HEK293 (cell line): ENCODE results near the gene PLK5.
A peak's percentile ranks its signal among the peaks of the same experiment; 100 is the strongest.

Experiments
- CTCF ChIA-PET: fragments of 350-600 bp; formaldehyde crosslinking; extraction: SDS; loops from one replicate; lab custom pipeline; 2021; ENCODE audit warnings: antibody characterized with exemption; lab: Yijun Ruan, JAX
- POLR2A ChIA-PET: fragments of 300-600 bp; formaldehyde crosslinking; extraction: SDS; loops from one replicate; lab custom pipeline; 2020; ENCODE audit warnings: antibody characterized with exemption, inconsistent platforms; lab: Yijun Ruan, JAX
- H3K27ac ChIP-seq: fragments of 200-500 bp; sonication (Bioruptor generic); 2 replicates; pipeline ENCODE4 v1.5.1; 2014; ENCODE audit warnings: low read depth, low read length, control low read depth, inconsistent platforms; ENCODE audit errors: extremely low read depth
- H3K36me3 ChIP-seq, 2 experiments: fragments of 200-500 bp in 1 of 2; sonication (Bioruptor generic) in 1 of 2; 1 replicate in 1 of 2; 2 replicates in 1 of 2; pipeline ENCODE4 v1.5.1; 2014 to 2017; ENCODE audit warnings: inconsistent platforms in 2 of 2, low read length in 2 of 2; ENCODE audit not compliant: control insufficient read depth in 2 of 2, insufficient read depth in 1 of 2
- H3K4me1 ChIP-seq: fragments of 200-500 bp; sonication (Bioruptor generic); 2 replicates; pipeline ENCODE4 v1.5.1; 2014; ENCODE audit warnings: mild to moderate bottlenecking, low read length, inconsistent platforms; ENCODE audit not compliant: control insufficient read depth, insufficient read depth
- H3K4me3 ChIP-seq: 2 replicates; pipeline ENCODE4 v1.5.1; 2011; ENCODE audit warnings: low read depth, mild to moderate bottlenecking, control low read depth, low read length, moderate library complexity
- H3K9me3 ChIP-seq: fragments of 200-500 bp; sonication (Bioruptor generic); 2 replicates; pipeline ENCODE4 v1.5.1; 2014; ENCODE audit warnings: low read depth, low read length, inconsistent platforms; ENCODE audit not compliant: control insufficient read depth, insufficient read depth
- EGR2 ChIP-seq: fragments of 450-650 bp; formaldehyde crosslinking; IDR thresholded peaks from 2 replicates; pipeline ENCODE4 v1.5.1; 2016; ENCODE audit warnings: low read depth, missing biosample characterization, missing genetic modification characterization
- KLF1 ChIP-seq: fragments of 450-650 bp; formaldehyde crosslinking; IDR thresholded peaks from 2 replicates; pipeline ENCODE4 v1.5.1; 2016; ENCODE audit warnings: missing biosample characterization, missing genetic modification characterization
- SCRT1 ChIP-seq: fragments of 450-650 bp; formaldehyde crosslinking; IDR thresholded peaks from 2 replicates; pipeline ENCODE4 v1.5.1; 2016; ENCODE audit warnings: missing biosample characterization, missing genetic modification characterization, borderline replicate concordance
- SCRT2 ChIP-seq: fragments of 450-650 bp; formaldehyde crosslinking; IDR thresholded peaks from 2 replicates; pipeline ENCODE4 v1.5.1; 2016; ENCODE audit warnings: missing biosample characterization, missing genetic modification characterization
- YY1 ChIP-seq: fragments of 450-650 bp; formaldehyde crosslinking; IDR thresholded peaks from 2 replicates; pipeline ENCODE4 v1.5.1; 2018; ENCODE audit warnings: missing biosample characterization, missing genetic modification characterization
- ZBTB1 ChIP-seq: fragments of 450-650 bp; formaldehyde crosslinking; IDR thresholded peaks from 2 replicates; pipeline ENCODE4 v1.5.1; 2016; ENCODE audit warnings: missing biosample characterization, missing genetic modification characterization
- ZBTB17 ChIP-seq: fragments of 450-650 bp; formaldehyde crosslinking; IDR thresholded peaks from 2 replicates; pipeline ENCODE4 v1.5.1; 2016; ENCODE audit warnings: missing biosample characterization, missing genetic modification characterization
- ZBTB8A ChIP-seq: fragments of 450-650 bp; formaldehyde crosslinking; IDR thresholded peaks from 2 replicates; pipeline ENCODE4 v1.5.1; 2016; ENCODE audit warnings: missing biosample characterization, missing genetic modification characterization
- ZEB2 ChIP-seq: fragments of 450-650 bp; formaldehyde crosslinking; IDR thresholded peaks from 2 replicates; pipeline ENCODE4 v1.5.1; 2016; ENCODE audit warnings: missing biosample characterization, missing genetic modification characterization
- ZFHX2 ChIP-seq: fragments of 450-650 bp; formaldehyde crosslinking; conservative IDR thresholded peaks from 2 replicates; pipeline ENCODE4 v1.5.1; 2016; ENCODE audit warnings: missing biosample characterization, missing genetic modification characterization
- ZFP41 ChIP-seq: fragments of 450-650 bp; formaldehyde crosslinking; IDR thresholded peaks from 2 replicates; pipeline ENCODE4 v1.5.1; 2016; ENCODE audit warnings: missing biosample characterization, missing genetic modification characterization, borderline replicate concordance
- ZNF146 ChIP-seq: fragments of 450-650 bp; formaldehyde crosslinking; IDR thresholded peaks from 2 replicates; pipeline ENCODE4 v1.5.1; 2016; ENCODE audit warnings: missing biosample characterization, missing genetic modification characterization
- ZNF423 ChIP-seq: fragments of 450-650 bp; formaldehyde crosslinking; IDR thresholded peaks from 2 replicates; pipeline ENCODE4 v1.5.1; 2016; ENCODE audit warnings: missing biosample characterization, missing genetic modification characterization
- ZNF561 ChIP-seq: fragments of 450-650 bp; IDR thresholded peaks from 2 replicates; pipeline ENCODE4 v1.5.1; 2018; ENCODE audit warnings: missing biosample characterization, missing genetic modification characterization, borderline replicate concordance
- ZNF600 ChIP-seq: fragments of 450-650 bp; formaldehyde crosslinking; IDR thresholded peaks from 2 replicates; pipeline ENCODE4 v1.5.1; 2016; ENCODE audit warnings: missing biosample characterization, missing genetic modification characterization
- ZNF664 ChIP-seq: fragments of 450-650 bp; formaldehyde crosslinking; IDR thresholded peaks from 2 replicates; pipeline ENCODE4 v1.5.1; 2016; ENCODE audit warnings: missing biosample characterization, missing genetic modification characterization
- ZNF747 ChIP-seq: fragments of 450-650 bp; formaldehyde crosslinking; IDR thresholded peaks from 2 replicates; pipeline ENCODE4 v1.5.1; 2016; ENCODE audit warnings: missing biosample characterization, missing genetic modification characterization
- ZNF776 ChIP-seq: fragments of 450-650 bp; formaldehyde crosslinking; IDR thresholded peaks from 2 replicates; pipeline ENCODE4 v1.5.0; 2017; ENCODE audit warnings: missing biosample characterization, missing genetic modification characterization, borderline replicate concordance
- ZNF791 ChIP-seq: fragments of 450-650 bp; formaldehyde crosslinking; IDR thresholded peaks from 2 replicates; pipeline ENCODE4 v1.5.1; 2016; ENCODE audit warnings: missing biosample characterization, missing genetic modification characterization
- ZNF837 ChIP-seq: fragments of 450-650 bp; formaldehyde crosslinking; IDR thresholded peaks from 2 replicates; pipeline ENCODE4 v1.5.1; 2016; ENCODE audit warnings: missing biosample characterization, missing genetic modification characterization
- ZNF843 ChIP-seq: fragments of 450-650 bp; formaldehyde crosslinking; IDR thresholded peaks from 2 replicates; pipeline ENCODE4 v1.5.1; 2016; ENCODE audit warnings: missing biosample characterization, missing genetic modification characterization
- ZSCAN23 ChIP-seq: fragments of 450-650 bp; formaldehyde crosslinking; IDR thresholded peaks from 2 replicates; pipeline ENCODE4 v1.5.1; 2016; ENCODE audit warnings: missing biosample characterization, missing genetic modification characterization
- TF ChIP-seq, protein P1 (sequence below): fragments of 450-650 bp; formaldehyde crosslinking; IDR thresholded peaks from 2 replicates; pipeline ENCODE4 v1.5.1; 2016; ENCODE audit warnings: missing biosample characterization, missing genetic modification characterization
- TF ChIP-seq, protein P2 (sequence below): fragments of 450-650 bp; formaldehyde crosslinking; IDR thresholded peaks from 2 replicates; pipeline ENCODE4 v1.5.1; 2016; ENCODE audit warnings: missing biosample characterization, missing genetic modification characterization
- TF ChIP-seq, protein P3 (sequence below): fragments of 450-650 bp; formaldehyde crosslinking; IDR thresholded peaks from 2 replicates; pipeline ENCODE4 v1.5.1; 2016; ENCODE audit warnings: missing biosample characterization, missing genetic modification characterization, low read depth
- TF ChIP-seq, protein P4 (sequence below): fragments of 450-650 bp; formaldehyde crosslinking; optimal IDR thresholded peaks from 2 replicates; pipeline ENCODE3; 2016; ENCODE audit warnings: missing biosample characterization, mild to moderate bottlenecking, missing genetic modification characterization

PLK5 gene

DNA sequence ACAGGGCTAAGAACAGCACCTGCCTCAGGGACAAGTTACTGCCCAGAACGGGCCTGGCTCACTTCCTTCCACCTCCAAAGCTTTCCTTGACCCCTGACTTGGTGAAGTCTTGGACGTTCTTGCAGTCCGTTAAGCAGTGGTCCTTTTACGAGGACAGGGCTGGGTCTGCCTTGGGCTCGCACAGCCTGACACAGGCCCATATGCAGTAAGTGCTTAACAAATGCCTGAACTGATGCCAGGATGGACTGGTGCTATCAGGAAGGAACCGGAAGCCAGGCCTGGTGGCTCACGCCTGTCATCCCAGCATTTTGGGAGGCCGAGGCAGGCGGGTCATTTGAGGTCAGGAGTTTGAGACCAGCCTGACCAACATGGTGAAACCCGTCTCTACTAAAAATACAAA is 1.8 kb upstream of the PLK5 start:
- H3K4me3 ChIP-seq = no peak overlapping the region
- ChIA-PET POLR2A (no interaction called here), CTCF (interaction anchor here (0.8 to 0.9 kb wide), 2 partner anchors 24 to 304 kb away, joined by 3 read pairs; no protein-coding TSS in a partner anchor)
- H3K36me3 ChIP-seq = no peaks in the 10 kb centered on the region
- no peaks in the 10 kb centered on the region for H3K9me3 ChIP-seq
- H3K4me1 ChIP-seq = no peaks in the 10 kb centered on the region
- TF ChIP-seq, protein P1, sequence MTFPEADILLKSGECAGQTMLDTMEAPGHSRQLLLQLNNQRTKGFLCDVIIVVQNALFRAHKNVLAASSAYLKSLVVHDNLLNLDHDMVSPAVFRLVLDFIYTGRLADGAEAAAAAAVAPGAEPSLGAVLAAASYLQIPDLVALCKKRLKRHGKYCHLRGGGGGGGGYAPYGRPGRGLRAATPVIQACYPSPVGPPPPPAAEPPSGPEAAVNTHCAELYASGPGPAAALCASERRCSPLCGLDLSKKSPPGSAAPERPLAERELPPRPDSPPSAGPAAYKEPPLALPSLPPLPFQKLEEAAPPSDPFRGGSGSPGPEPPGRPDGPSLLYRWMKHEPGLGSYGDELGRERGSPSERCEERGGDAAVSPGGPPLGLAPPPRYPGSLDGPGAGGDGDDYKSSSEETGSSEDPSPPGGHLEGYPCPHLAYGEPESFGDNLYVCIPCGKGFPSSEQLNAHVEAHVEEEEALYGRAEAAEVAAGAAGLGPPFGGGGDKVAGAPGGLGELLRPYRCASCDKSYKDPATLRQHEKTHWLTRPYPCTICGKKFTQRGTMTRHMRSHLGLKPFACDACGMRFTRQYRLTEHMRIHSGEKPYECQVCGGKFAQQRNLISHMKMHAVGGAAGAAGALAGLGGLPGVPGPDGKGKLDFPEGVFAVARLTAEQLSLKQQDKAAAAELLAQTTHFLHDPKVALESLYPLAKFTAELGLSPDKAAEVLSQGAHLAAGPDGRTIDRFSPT (tag by site-specific recombination) = no peak
- peak; percentile 43; the same call in 1 of the 2 replicates for TF ChIP-seq ZNF664 (tag by site-specific recombination)
- H3K27ac ChIP-seq = no peak overlapping the region

DNA sequence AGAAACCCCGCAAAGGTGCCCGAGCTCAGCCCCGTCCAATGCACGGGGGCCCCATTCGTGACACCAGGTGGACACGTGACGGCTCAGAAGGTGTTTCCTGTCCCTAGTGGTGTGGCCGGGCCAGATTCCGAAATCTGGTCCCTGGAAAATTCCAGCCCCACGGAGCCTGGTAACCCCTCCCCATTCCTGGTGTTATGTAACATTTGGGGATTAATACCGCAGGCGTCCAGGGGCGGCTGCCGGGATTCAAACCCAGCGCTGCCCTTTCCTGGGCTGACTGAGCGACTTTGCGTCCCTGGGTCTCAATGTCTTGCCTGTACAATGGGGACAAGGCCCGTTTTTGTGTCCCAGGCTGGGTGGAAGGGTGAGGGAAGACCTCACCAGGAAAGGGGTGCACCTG is 1.0 kb upstream of the PLK5 start:
- no peaks in the 10 kb centered on the region for H3K9me3 ChIP-seq
- no peaks in the 10 kb centered on the region for H3K4me1 ChIP-seq
- ChIA-PET POLR2A (interaction anchor here (1.0 kb wide), 1 partner anchor 77 kb away, joined by 7 read pairs; no protein-coding TSS in a partner anchor), CTCF (interaction anchor here (0.9 kb wide), 1 partner anchor 304 kb away, joined by 3 read pairs; no protein-coding TSS in a partner anchor)
- no peaks in the 10 kb centered on the region for H3K36me3 ChIP-seq
- no peak overlapping the region for H3K4me3 ChIP-seq
- H3K27ac ChIP-seq = no peak overlapping the region
- no peak for TF ChIP-seq YY1 (tag by site-specific recombination)
- peak; percentile 58 for TF ChIP-seq ZBTB8A (tag by site-specific recombination)

DNA sequence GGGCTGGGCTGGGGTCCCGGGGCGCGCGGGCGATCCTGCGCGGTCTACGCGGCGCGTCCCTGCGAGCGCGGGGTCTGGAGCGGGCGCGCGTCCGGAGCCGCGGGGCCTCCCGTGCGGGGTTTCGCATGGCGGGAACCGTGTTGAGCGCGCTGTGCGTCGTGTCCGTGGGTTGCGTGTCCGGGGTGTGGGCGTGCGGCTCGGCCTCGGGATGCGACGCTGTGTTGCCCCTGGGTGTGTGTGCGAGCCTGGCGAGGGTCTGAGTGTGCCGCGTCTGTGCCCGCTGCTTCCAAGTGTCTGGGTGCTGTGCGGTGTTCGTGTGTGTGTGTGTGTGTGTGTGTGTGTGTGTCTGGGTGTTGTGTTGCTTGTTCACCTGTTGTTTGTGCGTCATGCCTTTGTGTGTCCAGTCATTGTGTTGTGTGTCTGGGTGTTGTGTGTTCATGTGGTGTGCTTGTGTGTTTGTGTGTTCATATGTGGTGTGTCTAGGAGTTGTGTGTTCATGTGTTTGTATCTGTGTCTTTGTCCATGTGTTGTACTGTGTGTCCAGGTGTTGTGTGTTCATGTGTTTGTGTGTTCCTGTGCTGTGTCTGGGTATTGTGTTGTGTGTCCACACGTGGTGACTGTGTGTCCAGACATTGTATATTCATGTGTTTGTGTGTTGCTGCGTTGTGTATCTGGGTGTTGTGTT is 552 bp downstream of the PLK5 start:
- no peaks in the 10 kb centered on the region for H3K36me3 ChIP-seq
- ChIA-PET CTCF (interaction anchor here (0.8 kb wide), 1 partner anchor 502 kb away, joined by 3 read pairs; no protein-coding TSS in a partner anchor), POLR2A (no interaction called here)
- H3K4me1 ChIP-seq = no peaks in the 10 kb centered on the region
- no peaks in the 10 kb centered on the region for H3K9me3 ChIP-seq
- H3K27ac ChIP-seq = no peak overlapping the region
- no peak overlapping the region for H3K4me3 ChIP-seq
- TF ChIP-seq, protein P2, sequence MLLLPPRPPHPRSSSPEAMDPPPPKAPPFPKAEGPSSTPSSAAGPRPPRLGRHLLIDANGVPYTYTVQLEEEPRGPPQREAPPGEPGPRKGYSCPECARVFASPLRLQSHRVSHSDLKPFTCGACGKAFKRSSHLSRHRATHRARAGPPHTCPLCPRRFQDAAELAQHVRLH = 0 out of 2 replicates have a peak, but pooled peaks have one; percentile 21
- 0 out of 2 replicates have a peak, but pooled peaks have one; percentile 27 for TF ChIP-seq EGR2
- TF ChIP-seq ZSCAN23 (tag by site-specific recombination) = peak; percentile 57; the same call in 1 of the 2 replicates
- peak; percentile 97 for TF ChIP-seq SCRT2 (tag by site-specific recombination)
- no peak for TF ChIP-seq KLF1 (tag by site-specific recombination)
- TF ChIP-seq ZBTB17 (tag by site-specific recombination) = peak; percentile 15; the same call in 1 of the 2 replicates
- no peak for TF ChIP-seq ZNF146 (tag by site-specific recombination)
- peak; percentile 66 for TF ChIP-seq ZFHX2 (tag by site-specific recombination)
- TF ChIP-seq ZFP41 (tag by site-specific recombination) = no peak
- TF ChIP-seq, protein P3, sequence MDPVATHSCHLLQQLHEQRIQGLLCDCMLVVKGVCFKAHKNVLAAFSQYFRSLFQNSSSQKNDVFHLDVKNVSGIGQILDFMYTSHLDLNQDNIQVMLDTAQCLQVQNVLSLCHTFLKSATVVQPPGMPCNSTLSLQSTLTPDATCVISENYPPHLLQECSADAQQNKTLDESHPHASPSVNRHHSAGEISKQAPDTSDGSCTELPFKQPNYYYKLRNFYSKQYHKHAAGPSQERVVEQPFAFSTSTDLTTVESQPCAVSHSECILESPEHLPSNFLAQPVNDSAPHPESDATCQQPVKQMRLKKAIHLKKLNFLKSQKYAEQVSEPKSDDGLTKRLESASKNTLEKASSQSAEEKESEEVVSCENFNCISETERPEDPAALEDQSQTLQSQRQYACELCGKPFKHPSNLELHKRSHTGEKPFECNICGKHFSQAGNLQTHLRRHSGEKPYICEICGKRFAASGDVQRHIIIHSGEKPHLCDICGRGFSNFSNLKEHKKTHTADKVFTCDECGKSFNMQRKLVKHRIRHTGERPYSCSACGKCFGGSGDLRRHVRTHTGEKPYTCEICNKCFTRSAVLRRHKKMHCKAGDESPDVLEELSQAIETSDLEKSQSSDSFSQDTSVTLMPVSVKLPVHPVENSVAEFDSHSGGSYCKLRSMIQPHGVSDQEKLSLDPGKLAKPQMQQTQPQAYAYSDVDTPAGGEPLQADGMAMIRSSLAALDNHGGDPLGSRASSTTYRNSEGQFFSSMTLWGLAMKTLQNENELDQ (tag by site-specific recombination) = no peak
- peak; percentile 25; the same call in 1 of the 2 replicates for TF ChIP-seq ZNF791 (tag by site-specific recombination)
- no peak for TF ChIP-seq ZNF600 (tag by site-specific recombination)
- no peak for TF ChIP-seq ZNF423
- TF ChIP-seq ZEB2 (tag by site-specific recombination) = peak; percentile 38; the same call in 1 of the 2 replicates
- TF ChIP-seq ZNF843 (tag by site-specific recombination) = no peak
- TF ChIP-seq SCRT1 (tag by site-specific recombination) = peak; percentile 97
- TF ChIP-seq ZNF561 (tag by site-specific recombination) = no peak
- TF ChIP-seq, protein P4, sequence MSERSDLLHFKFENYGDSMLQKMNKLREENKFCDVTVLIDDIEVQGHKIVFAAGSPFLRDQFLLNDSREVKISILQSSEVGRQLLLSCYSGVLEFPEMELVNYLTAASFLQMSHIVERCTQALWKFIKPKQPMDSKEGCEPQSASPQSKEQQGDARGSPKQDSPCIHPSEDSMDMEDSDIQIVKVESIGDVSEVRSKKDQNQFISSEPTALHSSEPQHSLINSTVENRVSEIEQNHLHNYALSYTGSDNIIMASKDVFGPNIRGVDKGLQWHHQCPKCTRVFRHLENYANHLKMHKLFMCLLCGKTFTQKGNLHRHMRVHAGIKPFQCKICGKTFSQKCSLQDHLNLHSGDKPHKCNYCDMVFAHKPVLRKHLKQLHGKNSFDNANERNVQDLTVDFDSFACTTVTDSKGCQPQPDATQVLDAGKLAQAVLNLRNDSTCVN (tag by site-specific recombination) = peak; percentile 43
- TF ChIP-seq ZNF776 (tag by site-specific recombination) = 0 out of 2 replicates have a peak, but pooled peaks have one; percentile 18
- TF ChIP-seq ZNF747 = no peak
- no peak for TF ChIP-seq ZNF837
- TF ChIP-seq ZBTB1 (tag by site-specific recombination) = no peak
